Heart left ventricle (tissue), 16 donors: ENCODE measurements around the gene ADAM23. TPM values are rescaled to one million over a fixed set of nuclear protein-coding genes. Genes with fewer than 3 reads are reported as not detected.

Experiments
- ATAC-seq, 4 donors: fragments of 200-7000 bp; cut with Tn5 transposase; one replicate each; pipeline ENCODE4 v1.9.1; 2020 to 2022; ENCODE audit warnings: moderate library complexity in 4 of 4, mild to moderate bottlenecking in 3 of 4, moderate number of reproducible peaks in 1 of 4
- DNase-seq, 5 donors: peaks; one replicate each; pipeline ENCODE4 v3.0.0-alpha.2; 2020
- H3K27ac ChIP-seq, 12 donors: fragments of 200-600 bp; sonication (generic) in 4 of 12; one replicate each; pipeline versions ENCODE4 v1.5.0 to v1.8.0; 2016 to 2022; ENCODE audit warnings: mild to moderate bottlenecking in 2 of 12
- H3K27me3 ChIP-seq, 9 donors: fragments of 200-600 bp; sonication (generic) in 2 of 9; one replicate each; pipeline versions ENCODE4 v1.5.1 to v1.8.0; 2016 to 2022; ENCODE audit warnings: mild to moderate bottlenecking in 3 of 9
- H3K36me3 ChIP-seq, 9 donors: fragments of 200-600 bp; sonication (generic) in 2 of 9; one replicate each; pipeline versions ENCODE4 v1.5.0 to v1.8.0; 2018 to 2022; ENCODE audit warnings: mild to moderate bottlenecking in 2 of 9
- H3K4me1 ChIP-seq, 12 donors: fragments of 200-600 bp; sonication (generic) in 4 of 12; one replicate each; pipeline versions ENCODE4 v1.5.0 to v1.8.0; 2016 to 2022; ENCODE audit warnings: mild to moderate bottlenecking in 3 of 12
- H3K4me3 ChIP-seq, 12 donors: fragments of 200-600 bp; sonication (generic) in 4 of 12; one replicate each; pipeline versions ENCODE4 v1.5.0 to v1.8.0; 2017 to 2022; ENCODE audit warnings: mild to moderate bottlenecking in 9 of 12, moderate library complexity in 4 of 12
- H3K9me3 ChIP-seq, 12 donors: fragments of 200-600 bp; sonication (generic) in 4 of 12; one replicate each; pipeline versions ENCODE4 v1.5.0 to v1.8.0; 2016 to 2022; ENCODE audit warnings: mild to moderate bottlenecking in 1 of 12
- POLR2A ChIP-seq, 2 donors: fragments of 450-650 bp; IDR thresholded peaks; one replicate each; pipeline ENCODE4 v1.6.1; 2017; ENCODE audit warnings: antibody characterized with exemption in 2 of 2, mild to moderate bottlenecking in 2 of 2, moderate library complexity in 2 of 2
- WGBS, 4 donors: extraction: QIAGEN DNeasy Blood & Tissue Kit in 2 of 4; methylation state at CpG; one replicate each; pipeline versions ENCODE4 v1.1.5 to v1.1.7; 2013 to 2018; 5-methylcytosine and 5-hydroxymethylcytosine counted together
- intact Hi-C, 10 donors: fragments of 100-400 bp; cut with DNase I; formaldehyde crosslinking; loops; one replicate each; pipeline versions ENCODE4 v1.11.1 to v1.14.2; 2022
- polyA plus RNA-seq, 2 donors: library from polyadenylated mRNA; stranded (reverse); fragments of 200-250 nt; gene quantifications; one replicate each; pipeline ENCODE4 v1.2.3, GENCODE V29; 2013
- total RNA-seq, 9 donors: library from RNA; depleted of rRNA in 2 of 9; stranded (reverse); fragments of >200 nt in 2 of 9; fragmentation: NEBNext Ultra II Directional in 3 of 9; extraction: Animal tissue kit (Norgen Biotek cat#: 25700) in 3 of 9; gene quantifications; one replicate each; pipeline versions ENCODE4 v1.1.0 to v1.2.4, GENCODE V29; 2016 to 2023
- TF ChIP-seq, protein P1 (sequence below), 12 donors: fragments of 200-600 bp; sonication (generic) in 4 of 12; IDR thresholded peaks; one replicate each; pipeline versions ENCODE4 v1.5.0 to v1.8.0; 2018 to 2022; ENCODE audit warnings: antibody characterized with exemption in 12 of 12, mild to moderate bottlenecking in 5 of 12
- donor health status: ischemic (EF 13 %, LVEDD 7.1; RV severe dilation, severe dysfunction).
- donor health status: healthy with polysubstance abuse.
- donor health status: DM: no; HTN: yes; CAD: no.
- donor health status: DM: no; HTN: no; CAD: no.
- donor health status: ischemic (EF 25% LVEDD 6.9; RV normal size, moderate dysfunction).
- donor health status: ischemic (EF 25% LVEDD 5.7; RV mildly dilated, moderate dysfunction).
- donor health status: healthy.
- donor health status: DM: yes; HTN: yes; CAD: no.
- donor health status: ischemic (EF 35%, LVEDD 5.7; RV mildly dilated, moderate dysfunction).
- donor health status: nonischemic (EF 11% LVEDD 7.7; RV severe dilation, severe dysfunction).
- donor health status: DM: yes; HTN: yes; CAD: no.
- donor health status: PGD.
- donor health status: ischemic (EF 29% LVEDD 5.4; RV normal size, mild dysfunction).
- donor health status: nonischemic (EF 23%, LVEDD 6.1; RV moderate dilation, normal function).

The ADAM23 gene
- total and polyA plus RNA-seq, 11 donors, result 18.6 to 87.4 (median 57.9) TPM

DNA sequence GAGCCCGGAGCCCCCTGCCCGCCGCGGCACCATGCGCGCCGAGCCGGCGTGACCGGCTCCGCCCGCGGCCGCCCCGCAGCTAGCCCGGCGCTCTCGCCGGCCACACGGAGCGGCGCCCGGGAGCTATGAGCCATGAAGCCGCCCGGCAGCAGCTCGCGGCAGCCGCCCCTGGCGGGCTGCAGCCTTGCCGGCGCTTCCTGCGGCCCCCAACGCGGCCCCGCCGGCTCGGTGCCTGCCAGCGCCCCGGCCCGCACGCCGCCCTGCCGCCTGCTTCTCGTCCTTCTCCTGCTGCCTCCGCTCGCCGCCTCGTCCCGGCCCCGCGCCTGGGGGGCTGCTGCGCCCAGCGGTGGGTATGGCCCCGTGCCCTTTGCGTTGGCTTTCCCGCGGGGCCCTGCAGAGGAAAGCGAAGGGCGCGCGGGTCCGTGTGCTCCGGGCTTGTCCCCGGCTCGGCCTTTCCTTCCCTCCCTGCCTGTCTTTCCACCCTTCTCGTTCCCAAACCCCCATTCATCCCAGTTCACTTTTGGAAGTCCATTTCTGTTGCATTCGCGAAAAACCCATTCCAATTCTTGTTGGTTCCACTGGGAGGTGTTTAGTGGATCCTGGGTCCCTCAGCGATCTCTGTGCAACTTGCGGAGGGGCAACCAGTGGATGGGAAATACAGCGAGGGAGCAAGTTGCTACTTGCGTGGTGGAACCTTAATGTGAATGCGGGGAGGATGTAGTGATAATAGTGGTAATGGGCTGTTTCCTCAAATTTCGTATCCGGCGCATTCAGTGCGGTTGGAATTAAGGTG lies 599 bp downstream of the ADAM23 start:
- peak in 4 of 5 donors; percentile 19 to 64 (median 34) for DNase-seq
- H3K27me3 ChIP-seq, result peaks cover 0 to 42% (median 8%) of the 10 kb centered on the region in 9 donors
- H3K9me3 ChIP-seq, result no peaks in the 10 kb centered on the region
- ATAC-seq, result peak in 3 of 4 donors; percentile 34 to 65 (median 59)
- no peaks in the 10 kb centered on the region for H3K36me3 ChIP-seq
- intact Hi-C loops, result loop anchor here in 5 of 10 donors (2.0 to 10.0 kb wide), 6 partner anchors 71 to 282 kb away; no protein-coding TSS in a partner anchor
- no peak for TF ChIP-seq POLR2A (IDR thresholded peaks at IDR 0.05)
- TF ChIP-seq, protein P1, sequence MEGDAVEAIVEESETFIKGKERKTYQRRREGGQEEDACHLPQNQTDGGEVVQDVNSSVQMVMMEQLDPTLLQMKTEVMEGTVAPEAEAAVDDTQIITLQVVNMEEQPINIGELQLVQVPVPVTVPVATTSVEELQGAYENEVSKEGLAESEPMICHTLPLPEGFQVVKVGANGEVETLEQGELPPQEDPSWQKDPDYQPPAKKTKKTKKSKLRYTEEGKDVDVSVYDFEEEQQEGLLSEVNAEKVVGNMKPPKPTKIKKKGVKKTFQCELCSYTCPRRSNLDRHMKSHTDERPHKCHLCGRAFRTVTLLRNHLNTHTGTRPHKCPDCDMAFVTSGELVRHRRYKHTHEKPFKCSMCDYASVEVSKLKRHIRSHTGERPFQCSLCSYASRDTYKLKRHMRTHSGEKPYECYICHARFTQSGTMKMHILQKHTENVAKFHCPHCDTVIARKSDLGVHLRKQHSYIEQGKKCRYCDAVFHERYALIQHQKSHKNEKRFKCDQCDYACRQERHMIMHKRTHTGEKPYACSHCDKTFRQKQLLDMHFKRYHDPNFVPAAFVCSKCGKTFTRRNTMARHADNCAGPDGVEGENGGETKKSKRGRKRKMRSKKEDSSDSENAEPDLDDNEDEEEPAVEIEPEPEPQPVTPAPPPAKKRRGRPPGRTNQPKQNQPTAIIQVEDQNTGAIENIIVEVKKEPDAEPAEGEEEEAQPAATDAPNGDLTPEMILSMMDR (IDR thresholded peaks at IDR 0.05), result peak in 1 of 12 donors; percentile 16
- peak overlapping the region; percentile 41 to 90 (median 64) for H3K4me3 ChIP-seq
- H3K27ac ChIP-seq, result peak overlapping the region; percentile 4 to 86 (median 75)
- H3K4me1 ChIP-seq, result peaks cover 0 to 37% (median 7%) of the 10 kb centered on the region in 12 donors
- 1 to 2% (median 1%) methylated on average over 46 to 77 of the region's 77 CpGs for WGBS, 4 donors

DNA sequence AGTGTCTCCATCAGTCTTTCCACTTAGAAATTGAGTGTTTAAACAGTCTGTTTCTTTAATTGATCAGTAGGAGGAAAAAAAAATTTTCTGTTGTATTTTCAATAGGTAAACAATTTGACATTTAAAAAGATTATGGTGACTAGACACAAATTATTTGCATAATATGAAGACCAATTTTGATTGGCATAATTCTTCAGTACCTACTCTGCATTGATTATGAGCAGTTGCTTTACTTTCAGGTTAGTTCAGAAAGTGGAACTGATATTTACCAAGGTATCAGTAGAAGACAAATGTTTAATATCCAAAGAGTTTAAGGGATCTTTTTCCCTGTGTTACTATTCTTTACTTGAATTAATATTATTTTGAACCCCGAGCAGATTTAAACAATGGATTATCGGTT lies 2.6 kb downstream of the ADAM23 start:
- no peak for ATAC-seq

DNA sequence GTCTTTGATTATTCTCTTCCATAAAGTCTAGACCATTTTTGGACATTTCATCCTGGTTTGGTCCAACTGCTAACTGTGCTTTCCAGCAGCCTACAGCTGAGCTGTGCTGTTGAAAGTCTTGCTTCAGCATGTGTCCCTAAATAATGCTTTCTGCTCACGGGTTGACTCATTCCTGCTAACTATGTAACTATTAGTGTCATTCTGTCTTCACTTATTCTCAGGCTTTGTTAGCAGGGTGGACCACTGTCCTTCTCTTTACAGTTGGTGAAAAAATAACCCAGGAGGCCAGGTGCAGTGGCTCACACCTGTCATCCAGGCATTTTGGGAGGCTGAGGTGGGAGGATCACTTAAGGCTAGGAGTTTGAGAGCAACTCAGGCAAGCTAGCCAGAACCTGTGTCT lies 8.9 kb downstream of the ADAM23 start:
- DNase-seq (no peak), ATAC-seq (peak in 1 of 4 donors; percentile 29)
- no peak overlapping the region for H3K4me3 ChIP-seq
- H3K27me3 ChIP-seq, result peaks cover 0 to 3% (median 0%) of the 10 kb centered on the region in 9 donors
- peaks cover 0 to 26% (median 5%) of the 10 kb centered on the region in 12 donors for H3K4me1 ChIP-seq
- no peaks in the 10 kb centered on the region for H3K36me3 ChIP-seq
- TF ChIP-seq, protein P1 (IDR thresholded peaks at IDR 0.05), result no peak
- TF ChIP-seq POLR2A (IDR thresholded peaks at IDR 0.05), result no peak
- intact Hi-C loops, result no loop called here
- WGBS, 4 donors, result 36 to 50% (median 40%) methylated on average over 1 of the region's 1 CpG
- no peaks in the 10 kb centered on the region for H3K9me3 ChIP-seq
- peak overlapping the region in 11 of 12 donors; percentile 54 to 81 (median 76) for H3K27ac ChIP-seq

More for the DNA sequence above, 2.6 kb downstream of the ADAM23 start:
- no peak for DNase-seq
- TF ChIP-seq, protein P1 (IDR thresholded peaks at IDR 0.05), result no peak
- TF ChIP-seq POLR2A (IDR thresholded peaks at IDR 0.05), result no peak
- H3K36me3 ChIP-seq, result no peaks in the 10 kb centered on the region
- H3K4me3 ChIP-seq, result no peak overlapping the region
- peaks cover 0 to 37% (median 7%) of the 10 kb centered on the region in 12 donors for H3K4me1 ChIP-seq
- H3K27me3 ChIP-seq, result peaks cover 0 to 41% (median 3%) of the 10 kb centered on the region in 9 donors
- no peaks in the 10 kb centered on the region for H3K9me3 ChIP-seq
- H3K27ac ChIP-seq, result peak overlapping the region in 1 of 12 donors; percentile 20
- intact Hi-C loops, result loop anchor here in 5 of 10 donors (5.0 to 10.0 kb wide), 4 partner anchors 69 to 281 kb away; no protein-coding TSS in a partner anchor
- WGBS, 4 donors, result 79 to 87% (median 84%) methylated on average over 2 of the region's 2 CpGs

GRCh38 chr2:206452750-206453149 lies 9.4 kb downstream of the ADAM23 start:
- peak; percentile 96 to 98 (median 98) for ATAC-seq
- H3K27ac ChIP-seq, result peak overlapping the region; percentile 48 to 81 (median 76)
- intact Hi-C loops, result no loop called here
- H3K9me3 ChIP-seq, result no peaks in the 10 kb centered on the region
- TF ChIP-seq, protein P1 (IDR thresholded peaks at IDR 0.05), result no peak
- no peak for TF ChIP-seq POLR2A (IDR thresholded peaks at IDR 0.05)
- peak overlapping the region in 5 of 12 donors; percentile 1 to 35 (median 32) for H3K4me3 ChIP-seq
- no peaks in the 10 kb centered on the region for H3K27me3 ChIP-seq
- peak in 4 of 5 donors; percentile 32 to 51 (median 36) for DNase-seq
- peaks cover 0 to 27% (median 7%) of the 10 kb centered on the region in 12 donors for H3K4me1 ChIP-seq
- no peaks in the 10 kb centered on the region for H3K36me3 ChIP-seq
- WGBS, 4 donors, result 19 to 40% (median 23%) methylated on average over 3 of the region's 3 CpGs
